HCT116 (cell line): ENCODE data around the gene IGDCC3. TPM values are rescaled to one million over a fixed set of nuclear protein-coding genes. Genes with fewer than 3 reads are reported as not detected.

Source experiments
- ATAC-seq: fragments of 200-7000 bp; cut with Tn5 transposase; 2 replicates; pipeline ENCODE4 v1.9.1; 2020; ENCODE audit warnings: mild to moderate bottlenecking, moderate library complexity
- BruUV-seq: library from RNA; stranded (reverse); fragments of 400-500 nt; replicated peaks from 2 replicates; lab custom pipeline; 2021; lab: Mats Ljungman, UMichigan
- CTCF ChIA-PET: fragments of 300-600 bp; sonication (Branson Sonifier 250); formaldehyde crosslinking; loops from one replicate; lab custom pipeline; 2021; ENCODE audit warnings: antibody characterized with exemption; lab: Charles Lee
- POLR2A ChIA-PET: fragments of 300-600, 350-600 bp; sonication (Branson Sonifier 250); formaldehyde crosslinking; loops from one replicate; lab custom pipeline; 2021; ENCODE audit warnings: antibody characterized with exemption; lab: Charles Lee
- RAD21 ChIA-PET, 2 experiments: fragments of 300-600 bp; sonication (Branson Sonifier 250); formaldehyde crosslinking; loops; one replicate each; lab custom pipeline; 2023; ENCODE audit warnings: low total read pairs in 2 of 2; ENCODE audit not compliant: uncharacterized antibody in 2 of 2, unreplicated experiment in 2 of 2, low non-redundant PET in 1 of 2; lab: Charles Lee
- DNase-seq: peaks from one replicate; pipeline ENCODE4 v3.0.0-alpha.2; 2010; ENCODE audit warnings: low read depth, low spot score
- H2AFZ ChIP-seq: fragments of 200-600 bp; shearing (Covaris generic), sonication (generic); 2 replicates; pipeline ENCODE4 v1.6.1; 2017; ENCODE audit warnings: low read depth, mixed run types, mixed read lengths, antibody characterized with exemption, low read length; ENCODE audit not compliant: poor library complexity, severe bottlenecking
- H3K27ac ChIP-seq: 2 replicates; pipeline ENCODE4 v1.5.1; 2012; ENCODE audit warnings: low read depth, low read length
- H3K27me3 ChIP-seq: fragments of 200-600 bp; sonication (generic); 2 replicates; pipeline ENCODE4 v1.6.1; 2016; ENCODE audit warnings: mixed run types, low read length, mixed read lengths; ENCODE audit not compliant: insufficient read depth
- H3K36me3 ChIP-seq, 2 experiments: fragments of 200-500 bp in 1 of 2; fragments of 200-600 bp in 1 of 2; sonication (Bioruptor generic) in 1 of 2; sonication (generic) in 1 of 2; 2 replicates each; pipeline versions ENCODE4 v1.5.1 to v1.6.1; 2014 to 2016; ENCODE audit warnings: low read length in 2 of 2, inconsistent platforms in 1 of 2, mixed read lengths in 1 of 2, mixed run types in 1 of 2; ENCODE audit not compliant: insufficient read depth in 2 of 2, control insufficient read depth in 1 of 2
- H3K4me1 ChIP-seq, 2 experiments: fragments of 200-600 bp in 1 of 2; sonication (generic) in 1 of 2; 2 replicates each; pipeline versions ENCODE4 v1.5.1 to v1.6.1; 2012 to 2017; ENCODE audit warnings: low read length in 2 of 2, inconsistent platforms in 1 of 2, mild to moderate bottlenecking in 1 of 2, mixed read lengths in 1 of 2, mixed run types in 1 of 2, moderate library complexity in 1 of 2; ENCODE audit not compliant: insufficient read depth in 2 of 2, control insufficient read depth in 1 of 2
- H3K4me2 ChIP-seq: fragments of 200-600 bp; sonication (generic); 2 replicates; pipeline ENCODE4 v1.6.1; 2017; ENCODE audit warnings: mixed run types, low read length, mixed read lengths
- H3K4me3 ChIP-seq, 2 experiments: fragments of 200-600 bp in 1 of 2; sonication (generic) in 1 of 2; replicated peaks in 1 of 2; 2 replicates each; pipeline ENCODE4 v1.5.1; 2011 to 2016; ENCODE audit warnings: low read length in 2 of 2, control low read depth in 1 of 2, low read depth in 1 of 2, mild to moderate bottlenecking in 1 of 2, mixed read lengths in 1 of 2, mixed run types in 1 of 2
- H3K79me2 ChIP-seq: fragments of 200-600 bp; sonication (generic); 2 replicates; pipeline ENCODE4 v1.6.1; 2017; ENCODE audit warnings: mild to moderate bottlenecking, mixed run types, low read length, moderate library complexity, mixed read lengths; ENCODE audit not compliant: insufficient read depth
- H3K9ac ChIP-seq: fragments of 200-600 bp; sonication (generic); 2 replicates; pipeline ENCODE4 v1.6.1; 2016; ENCODE audit warnings: low read length, mixed read lengths
- H3K9me2 ChIP-seq: fragments of 200-600 bp; sonication (generic), shearing (Covaris generic); 2 replicates; pipeline ENCODE4 v1.6.1; 2017; ENCODE audit warnings: mixed run types, mild to moderate bottlenecking, moderate library complexity; ENCODE audit not compliant: insufficient read depth
- H3K9me3 ChIP-seq, 2 experiments: fragments of 200-500 bp in 1 of 2; fragments of 200-600 bp in 1 of 2; sonication (Bioruptor generic) in 1 of 2; sonication (generic) in 1 of 2; 2 replicates each; pipeline ENCODE4 v1.6.1; 2014 to 2017; ENCODE audit warnings: low read length in 2 of 2, mixed read lengths in 2 of 2, inconsistent platforms in 1 of 2, low read depth in 1 of 2, mild to moderate bottlenecking in 1 of 2, mixed run types in 1 of 2, moderate library complexity in 1 of 2; ENCODE audit not compliant: control insufficient read depth in 1 of 2, insufficient read depth in 1 of 2
- H4K20me1 ChIP-seq: fragments of 200-600 bp; sonication (generic), shearing (Covaris generic); 2 replicates; pipeline ENCODE4 v1.6.1; 2017; ENCODE audit warnings: mixed run types, mild to moderate bottlenecking, moderate library complexity; ENCODE audit not compliant: insufficient read depth
- EGR1 ChIP-seq: IDR thresholded peaks from 2 replicates; pipeline ENCODE4 v1.6.1; 2012; ENCODE audit warnings: low read depth
- ELF1 ChIP-seq: IDR thresholded peaks from 2 replicates; pipeline ENCODE4 v1.6.1; 2012; ENCODE audit warnings: low read depth, borderline replicate concordance
- EZH2 ChIP-seq: fragments of 200-600 bp; sonication (generic); IDR thresholded peaks from 2 replicates; pipeline ENCODE4 v1.6.1; 2017; ENCODE audit warnings: antibody characterized with exemption, mixed run types
- EZH2phosphoT487 ChIP-seq: fragments of 200-600 bp; IDR thresholded peaks from 2 replicates; pipeline ENCODE4 v1.6.1; 2018; ENCODE audit warnings: antibody characterized with exemption, borderline replicate concordance
- POLR2A ChIP-seq: IDR thresholded peaks from 2 replicates; pipeline ENCODE4 v1.7.0; 2011; ENCODE audit warnings: borderline replicate concordance; ENCODE audit not compliant: insufficient read depth, insufficient read length; ENCODE audit errors: extremely low read depth
- POLR2AphosphoS5 ChIP-seq: IDR thresholded peaks from 2 replicates; pipeline ENCODE4 v1.6.1; 2011; ENCODE audit warnings: mild to moderate bottlenecking, low read depth, low read length, moderate library complexity
- RAD21 ChIP-seq: IDR thresholded peaks from 2 replicates; pipeline ENCODE4 v1.6.1; 2012; ENCODE audit warnings: low read depth, mild to moderate bottlenecking
- REST ChIP-seq: IDR thresholded peaks from 2 replicates; pipeline ENCODE4 v1.6.1; 2012; ENCODE audit warnings: low read depth
- SIN3A ChIP-seq: IDR thresholded peaks from 2 replicates; pipeline ENCODE4 v1.6.1; 2012; ENCODE audit warnings: low read depth
- SP1 ChIP-seq: IDR thresholded peaks from 2 replicates; pipeline ENCODE4 v1.6.1; 2012; ENCODE audit warnings: low read depth
- SRF ChIP-seq: IDR thresholded peaks from 2 replicates; pipeline ENCODE4 v1.6.1; 2012; ENCODE audit warnings: low read depth
- TCF7L2 ChIP-seq: IDR thresholded peaks from 2 replicates; pipeline ENCODE4 v1.7.0; 2011; ENCODE audit warnings: borderline replicate concordance, inconsistent platforms; ENCODE audit not compliant: insufficient read depth, insufficient read length; ENCODE audit errors: extremely low read depth
- ZBTB33 ChIP-seq: IDR thresholded peaks from 2 replicates; pipeline ENCODE4 v1.6.1; 2011; ENCODE audit warnings: mild to moderate bottlenecking, low read length, moderate library complexity; ENCODE audit not compliant: insufficient replicate concordance; ENCODE audit errors: extremely low read depth
- ZFX ChIP-seq: fragments of 450-650 bp; IDR thresholded peaks from 2 replicates; pipeline ENCODE4 v1.6.1; 2017
- intact Hi-C: fragments of 100-400 bp; cut with micrococcal nuclease; formaldehyde crosslinking; loops from 2 replicates; pipeline ENCODE4 v1.10.0; 2022
- total RNA-seq: library from RNA; stranded (reverse); gene quantifications from one replicate; pipeline ENCODE4 v1.2.1, GENCODE V29; 2021; ENCODE audit not compliant: unreplicated experiment

IGDCC3 gene
- total RNA-seq, 1 experiment from 2014 or later, result 0.44 TPM

- ChIA-PET RAD21 (interaction anchor here in 1 of 2 experiments (0.6 kb wide), 1 partner anchor 91 kb away, joined by 3 read pairs; no protein-coding TSS in a partner anchor), CTCF (no interaction called here), POLR2A (no interaction called here)
- Histone ChIP-seq H3K4me2 (no peak overlapping the region), H3K9ac (no peak overlapping the region), H3K4me3 (no peak overlapping the region), H2AFZ (no peak overlapping the region), H3K79me2 (no peaks in the 10 kb centered on the region), H3K9me3 (no peaks in the 10 kb centered on the region), H3K27me3 (no peaks in the 10 kb centered on the region; the same call in 1 of the 2 replicates), H3K9me2 (no peaks in the 10 kb centered on the region), H3K36me3 (no peaks in the 10 kb centered on the region), H3K4me1 (0 out of 4 replicates have a peak, but pooled peaks cover 0 to 4% of the 10 kb centered on the region in 2 experiments), H3K27ac (no peak overlapping the region), H4K20me1 (no peaks in the 10 kb centered on the region)
- ATAC-seq, result no peak
- no TSS peak for BruUV-seq
- no peak for DNase-seq
- TF ChIP-seq SIN3A (no peak), SP1 (no peak), SRF (no peak), REST (no peak), POLR2A (no peak), POLR2AphosphoS5 (no peak), ZFX (no peak), ZBTB33 (no peak), EZH2phosphoT487 (no peak), EZH2 (no peak), EGR1 (no peak), ELF1 (no peak), TCF7L2 (no peak), RAD21 (no peak)
- intact Hi-C loops, result no loop called here
These were observed 40.2 kb downstream of the IGDCC3 start for GRCh38 chr15:65337436-65338070.
